EL (cell line): ENCODE measurements around the gene OOSP4A.

ENCODE experiments used
- DNase-seq: peaks from one replicate; pipeline ENCODE4 v3.0.0-alpha.2; 2016

OOSP4A gene

GRCh38 chr11:59963733-59964132 lies at the start of gene OOSP4A:
Gene OOSP4A, plus strand, starts transcription at chr11:59964033. Its CDS starts 0 bp downstream, at chr11:59964033.
- DNase-seq: no peak

GRCh38 chr11:59918480-59918879 lies 45.4 kb upstream of the OOSP4A start:
- DNase-seq: peak; percentile 61

GRCh38 chr11:59918987-59919589 lies 44.7 kb upstream of the OOSP4A start:
- DNase-seq: peak; percentile 76

- no peak for DNase-seq
These were observed 40.0 kb upstream of the OOSP4A start for GRCh38 chr11:59923813-59924212.

- no peak for DNase-seq
These were observed 32.1 kb upstream of the OOSP4A start for GRCh38 chr11:59931688-59932087.

- no peak for DNase-seq
These were observed 25.7 kb upstream of the OOSP4A start, which contains the start of gene OOSP1 for GRCh38 chr11:59938132-59938531. Gene OOSP1, plus strand, starts transcription at chr11:59938432. Its CDS starts 23 bp downstream, at chr11:59938455.

GRCh38 chr11:59938718-59939117 lies 25.1 kb upstream of the OOSP4A start:
- DNase-seq: no peak

- no peak for DNase-seq
These were observed 24.4 kb upstream of the OOSP4A start for GRCh38 chr11:59939482-59939881.

- DNase-seq: no peak
These were observed 22.7 kb upstream of the OOSP4A start for GRCh38 chr11:59941091-59941490.

GRCh38 chr11:59943997-59944714 lies 19.7 kb upstream of the OOSP4A start:
- no peak for DNase-seq

GRCh38 chr11:59944720-59945119 lies 19.1 kb upstream of the OOSP4A start:
- no peak for DNase-seq

- DNase-seq: no peak
These were observed 10.2 kb upstream of the OOSP4A start for GRCh38 chr11:59953463-59954218.

GRCh38 chr11:59954219-59954847 lies 9.5 kb upstream of the OOSP4A start:
- DNase-seq: no peak

GRCh38 chr11:59957094-59957493 lies 6.7 kb upstream of the OOSP4A start:
- peak; percentile 15 for DNase-seq

- no peak for DNase-seq
These were observed 3.1 kb upstream of the OOSP4A start for GRCh38 chr11:59960502-59961381.

- DNase-seq: no peak
These were observed 1.7 kb upstream of the OOSP4A start for GRCh38 chr11:59962107-59962482.

GRCh38 chr11:59965424-59965823 lies 1.6 kb downstream of the OOSP4A start:
- DNase-seq: no peak

GRCh38 chr11:59966201-59966600 lies 2.4 kb downstream of the OOSP4A start:
- no peak for DNase-seq

GRCh38 chr11:59967677-59968394 lies 4.0 kb downstream of the OOSP4A start:
- no peak for DNase-seq

GRCh38 chr11:59968395-59968783 lies 4.6 kb downstream of the OOSP4A start:
- no peak for DNase-seq

GRCh38 chr11:59973097-59973496 lies 9.3 kb downstream of the OOSP4A start:
- no peak for DNase-seq
